Stimulated activated naive B cell treated with anti-CD40 and anti-IgM and Interleukin-4, amounts not matched to agents 10 μg/mL and 1 μg/mL and 100 μg/mL, for 72 hours (primary cell): ENCODE measurements around the gene UCN.
"Not testable (repeated sequence)": the region's sequence is repeated elsewhere in the genome, so short reads cannot be mapped to it uniquely, and the experiment has no call there.

Experiments used
- ATAC-seq, 2 donors: fragments of 150-1000 bp; cut with Tn5 transposase; replicated peaks; 2 replicates each; pipeline ENCODE4 v1.10.0; 2021; ENCODE audit warnings: moderate library complexity in 1 of 2
- DNase-seq: peaks from one replicate; pipeline ENCODE4 v3.0.0; 2021
- H3K27ac Mint-ChIP-seq: one replicate; pipeline ENCODE4 v1.8.0; 2022; ENCODE audit warnings: mild to moderate bottlenecking, mixed read lengths
- H3K27me3 Mint-ChIP-seq, 2 donors: one replicate each; pipeline ENCODE4 v1.8.0; 2022; ENCODE audit warnings: mixed read lengths in 2 of 2
- H3K36me3 Mint-ChIP-seq, 2 donors: one replicate each; pipeline ENCODE4 v1.8.0; 2022; ENCODE audit warnings: mixed read lengths in 2 of 2, mild to moderate bottlenecking in 1 of 2
- H3K4me1 Mint-ChIP-seq, 2 donors: one replicate each; pipeline ENCODE4 v1.8.0; 2022; ENCODE audit warnings: mixed read lengths in 2 of 2, mild to moderate bottlenecking in 1 of 2
- H3K4me3 Mint-ChIP-seq, 2 donors: one replicate each; pipeline ENCODE4 v1.8.0; 2022; ENCODE audit warnings: mild to moderate bottlenecking in 2 of 2, mixed read lengths in 2 of 2, moderate library complexity in 1 of 2
- H3K9me3 Mint-ChIP-seq, 2 donors: one replicate each; pipeline ENCODE4 v1.8.0; 2022; ENCODE audit warnings: mixed read lengths in 2 of 2, mild to moderate bottlenecking in 1 of 2

UCN gene

DNA sequence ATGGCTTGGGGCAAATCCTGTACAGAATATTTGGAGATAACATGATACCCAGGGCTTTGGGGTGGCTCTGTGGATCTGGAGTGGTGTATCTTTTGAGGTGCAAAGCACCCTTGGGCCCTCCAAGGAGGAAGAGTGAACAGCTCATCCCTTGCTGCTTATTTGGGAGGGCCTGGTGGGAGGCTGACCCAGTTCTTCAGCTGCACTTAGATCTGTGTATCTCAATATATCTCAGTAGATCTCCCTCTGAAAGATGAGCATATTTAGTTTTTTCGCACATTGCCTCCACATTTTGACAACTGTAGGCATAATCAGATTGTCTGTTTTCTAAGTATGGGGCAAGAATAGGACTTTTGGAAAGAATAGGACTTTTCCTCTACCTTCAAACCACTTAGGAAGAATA is 23.2 kb downstream of the UCN start:
- Mint-ChIP-seq H3K4me1 (peaks cover 0 to 2% of the 10 kb centered on the region in 2 donors), H3K4me3 (no peak overlapping the region), H3K27ac (no peak overlapping the region), H3K9me3 (no peaks in the 10 kb centered on the region), H3K27me3 (peaks cover 23 to 26% of the 10 kb centered on the region in 2 donors), H3K36me3 (no peaks in the 10 kb centered on the region)
- ATAC-seq (no peak), DNase-seq (no peak)

DNA sequence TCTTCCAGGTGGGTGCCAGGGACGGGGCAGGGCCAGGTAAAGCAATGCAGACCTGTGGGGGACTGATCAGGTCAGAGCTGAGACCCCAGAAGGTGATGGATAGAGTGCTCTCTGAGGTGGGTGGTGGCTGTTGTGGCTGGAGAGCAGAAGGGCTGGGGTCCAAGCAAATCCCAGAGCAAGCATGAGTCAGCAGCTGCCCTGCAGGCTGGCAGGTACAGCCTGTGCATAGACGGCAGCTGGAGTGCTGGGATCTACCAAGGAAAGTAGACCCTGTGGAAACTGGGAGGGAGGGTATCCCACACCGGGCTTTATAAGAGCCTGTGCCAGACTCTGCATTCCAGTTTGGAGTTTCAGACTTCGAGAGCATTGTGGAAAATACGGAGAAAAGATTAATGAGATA is 25.4 kb downstream of the UCN start:
- Mint-ChIP-seq H3K4me1 (peaks cover 5% of the 10 kb centered on the region in 2 donors), H3K4me3 (no peak overlapping the region), H3K36me3 (no peaks in the 10 kb centered on the region), H3K27ac (no peak overlapping the region), H3K9me3 (no peaks in the 10 kb centered on the region), H3K27me3 (peaks cover 26 to 30% of the 10 kb centered on the region in 2 donors)
- DNase-seq, result no peak
- ATAC-seq, result no peak

DNA sequence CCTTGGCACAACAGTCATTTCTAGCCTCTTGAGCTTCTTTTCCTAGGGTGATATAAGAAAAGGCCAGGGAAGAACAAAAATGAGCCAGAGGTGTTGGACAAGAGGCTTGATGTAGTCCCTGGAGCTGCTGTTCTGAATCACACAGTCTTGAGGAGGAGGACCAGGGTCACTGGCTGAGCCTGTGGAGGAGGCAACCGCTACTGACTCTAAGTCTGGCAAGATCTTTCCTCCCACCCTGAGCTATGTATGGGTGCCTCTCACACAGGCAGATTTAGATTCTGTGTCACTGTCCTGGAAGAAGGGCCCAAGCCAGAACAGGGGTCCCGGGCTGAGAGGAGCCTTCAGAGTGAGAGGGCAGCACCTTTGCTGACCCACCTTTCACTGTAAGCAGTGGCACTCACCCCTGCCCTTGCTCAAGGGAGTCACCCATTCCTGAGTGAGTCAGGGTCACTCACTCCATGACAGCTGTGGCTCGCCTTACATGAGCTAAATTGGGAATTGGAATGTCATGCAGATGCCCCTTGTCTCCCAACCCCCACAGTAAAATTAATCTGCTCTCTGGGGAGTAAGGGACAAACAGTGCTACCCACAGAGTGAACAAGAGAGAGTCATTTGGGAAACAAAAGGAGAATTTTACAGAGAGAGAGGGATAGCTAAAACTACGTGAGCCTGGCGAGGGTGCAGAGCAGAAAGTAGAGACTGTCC is 26.2 kb downstream of the UCN start, which contains the start of gene TRIM54:
Gene TRIM54 (plus strand): TSS at position 575 of the 705 bp plus-strand sequence. CDS start 303 bp downstream, outside the sequence.
- no peaks in the 10 kb centered on the region for H3K36me3 Mint-ChIP-seq
- H3K27me3 Mint-ChIP-seq, result peaks cover 32 to 35% of the 10 kb centered on the region in 2 donors
- no peak for ATAC-seq

DNA sequence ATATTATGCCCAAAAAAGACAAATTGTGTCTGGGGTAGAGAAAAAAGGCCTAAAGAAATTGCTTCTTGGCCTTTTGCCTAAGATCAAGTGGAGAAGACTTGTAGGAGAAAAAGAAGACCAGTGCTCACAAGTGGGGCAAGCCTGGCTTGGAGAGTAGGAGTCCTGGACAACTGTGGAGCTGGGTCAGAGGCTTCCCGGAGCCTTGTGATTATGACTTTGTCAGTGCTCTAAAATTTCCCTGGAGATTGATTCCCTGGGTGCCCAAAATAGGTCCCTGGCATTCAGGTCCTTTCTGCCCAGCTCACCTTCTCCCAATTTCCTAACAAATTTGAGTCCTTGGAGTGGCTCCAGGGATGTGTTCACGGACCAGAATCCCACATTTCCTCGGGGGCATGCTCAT is 26.8 kb downstream of the UCN start:
- Mint-ChIP-seq H3K27me3 (peaks cover 32 to 35% of the 10 kb centered on the region in 2 donors), H3K36me3 (no peaks in the 10 kb centered on the region), H3K9me3 (no peaks in the 10 kb centered on the region), H3K4me1 (peaks cover 5% of the 10 kb centered on the region in 2 donors), H3K27ac (no peak overlapping the region), H3K4me3 (no peak overlapping the region)
- DNase-seq (no peak), ATAC-seq (no peak)

More for the DNA sequence above, 26.2 kb downstream of the UCN start, which contains the start of gene TRIM54:
- Mint-ChIP-seq H3K4me3 (no peak within 1 kb of the TSS), H3K27ac (no peak within 1 kb of the TSS), H3K9me3 (no peaks in the 10 kb centered on the region), H3K4me1 (peaks cover 5% of the 10 kb centered on the region in 2 donors)
- no peak for DNase-seq

DNA sequence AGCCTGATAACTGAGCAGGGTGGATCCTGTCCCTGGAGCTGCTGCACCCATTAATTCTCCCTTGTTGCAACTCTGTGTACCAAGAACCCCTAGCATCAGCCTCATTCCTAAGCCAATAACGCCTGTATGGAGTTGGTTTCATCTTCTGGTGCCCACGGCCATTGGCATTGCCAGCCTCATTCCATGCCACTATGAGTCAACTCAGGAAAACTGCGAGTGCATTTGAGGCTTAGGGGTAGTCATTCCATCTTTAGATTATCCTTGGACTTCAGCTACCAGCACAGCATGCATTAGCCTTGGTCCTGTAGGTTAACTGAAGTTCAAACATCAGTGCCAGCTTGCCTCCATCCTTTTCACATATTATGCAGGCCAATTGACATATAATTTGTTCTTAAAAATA is 27.4 kb downstream of the UCN start:
- H3K27me3 Mint-ChIP-seq, result peaks cover 35 to 39% of the 10 kb centered on the region in 2 donors
- no peaks in the 10 kb centered on the region for H3K9me3 Mint-ChIP-seq

DNA sequence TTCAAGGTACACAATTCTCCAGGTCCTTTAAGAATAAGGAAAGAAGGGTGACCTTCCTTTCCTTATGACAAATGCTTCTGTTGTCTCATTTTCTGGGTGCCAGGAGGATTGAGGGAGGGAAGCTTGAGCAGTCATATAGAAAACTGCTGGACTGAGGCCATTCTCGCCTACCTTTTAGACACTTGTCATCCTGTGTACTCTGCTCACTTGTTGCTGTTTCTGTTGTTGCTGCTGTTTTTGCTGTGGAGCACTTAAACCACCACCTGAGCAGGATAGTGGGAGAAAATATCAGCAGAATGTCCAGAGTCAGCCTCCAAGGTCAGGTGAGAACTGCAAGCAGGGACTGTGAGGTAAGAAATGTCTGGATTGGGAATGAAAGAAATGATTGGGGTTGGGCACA is 30.2 kb downstream of the UCN start:
- Mint-ChIP-seq H3K27ac (no peak overlapping the region), H3K36me3 (no peaks in the 10 kb centered on the region), H3K4me1 (peaks cover 5% of the 10 kb centered on the region in 2 donors), H3K9me3 (no peaks in the 10 kb centered on the region), H3K27me3 (peaks cover 35 to 43% of the 10 kb centered on the region in 2 donors), H3K4me3 (no peak overlapping the region)
- ATAC-seq (no peak), DNase-seq (no peak)

More for the DNA sequence above, 27.4 kb downstream of the UCN start:
- DNase-seq (no peak), ATAC-seq (no peak)
- Mint-ChIP-seq H3K27ac (no peak overlapping the region), H3K36me3 (no peaks in the 10 kb centered on the region), H3K4me3 (no peak overlapping the region), H3K4me1 (peaks cover 5% of the 10 kb centered on the region in 2 donors)

DNA sequence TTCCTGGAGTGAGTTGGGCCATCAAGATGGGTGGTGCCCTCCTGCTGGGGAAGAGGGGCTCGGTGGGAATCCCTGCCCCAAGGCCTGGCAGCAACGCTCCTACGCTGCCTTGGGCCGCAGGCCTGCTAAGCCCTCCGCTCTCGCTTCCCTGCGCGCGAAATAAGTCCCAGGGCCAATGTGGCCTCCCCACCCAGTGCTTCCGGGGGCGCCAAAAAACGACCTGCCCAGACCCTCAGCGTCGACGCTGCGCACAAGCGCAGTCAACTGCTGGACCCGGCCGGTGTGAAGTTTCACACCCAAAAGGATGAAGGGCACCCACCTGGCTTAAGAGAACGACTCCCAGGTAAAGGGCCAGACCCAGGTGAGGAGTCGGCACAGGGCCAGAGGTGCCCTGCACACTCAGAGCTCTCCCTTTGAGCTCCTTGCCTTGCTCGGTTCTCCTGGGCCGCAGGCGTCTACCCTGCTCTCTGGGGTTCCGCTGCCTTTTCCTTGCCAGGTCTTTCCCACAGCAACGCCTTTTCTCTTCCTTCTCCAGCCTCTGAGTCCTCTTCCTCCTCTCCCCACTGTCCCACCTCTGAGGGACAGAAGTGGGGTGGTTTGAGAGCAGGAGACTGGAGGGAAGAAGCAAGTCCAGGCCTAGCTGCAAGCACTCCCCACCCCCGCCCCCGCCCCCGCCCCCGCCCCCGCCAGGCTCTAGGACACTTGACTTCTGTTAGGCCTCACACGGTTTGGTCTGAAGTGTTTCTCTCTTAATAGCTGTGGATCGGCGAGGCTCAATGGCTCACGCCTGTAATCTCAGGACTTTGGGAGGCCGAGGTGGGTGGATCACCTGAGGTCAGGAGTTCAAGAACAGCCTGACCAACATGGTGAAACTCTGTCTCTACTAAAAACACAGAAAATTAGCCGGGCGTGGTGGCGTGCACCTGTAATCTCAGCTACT is 32.8 kb downstream of the UCN start, which contains the start of gene DNAJC5G:
Gene DNAJC5G (plus strand): TSS at position 223 of the 940 bp plus-strand sequence. CDS start 1,296 bp downstream, outside the sequence.
- Mint-ChIP-seq H3K27ac (no peak within 1 kb of the TSS), H3K36me3 (no peaks in the 10 kb centered on the region), H3K4me1 (peaks cover 5% of the 10 kb centered on the region in 2 donors), H3K9me3 (no peaks in the 10 kb centered on the region), H3K27me3 (peaks cover 14 to 30% of the 10 kb centered on the region in 2 donors), H3K4me3 (no peak within 1 kb of the TSS)
- ATAC-seq (no peak), DNase-seq (no peak)

DNA sequence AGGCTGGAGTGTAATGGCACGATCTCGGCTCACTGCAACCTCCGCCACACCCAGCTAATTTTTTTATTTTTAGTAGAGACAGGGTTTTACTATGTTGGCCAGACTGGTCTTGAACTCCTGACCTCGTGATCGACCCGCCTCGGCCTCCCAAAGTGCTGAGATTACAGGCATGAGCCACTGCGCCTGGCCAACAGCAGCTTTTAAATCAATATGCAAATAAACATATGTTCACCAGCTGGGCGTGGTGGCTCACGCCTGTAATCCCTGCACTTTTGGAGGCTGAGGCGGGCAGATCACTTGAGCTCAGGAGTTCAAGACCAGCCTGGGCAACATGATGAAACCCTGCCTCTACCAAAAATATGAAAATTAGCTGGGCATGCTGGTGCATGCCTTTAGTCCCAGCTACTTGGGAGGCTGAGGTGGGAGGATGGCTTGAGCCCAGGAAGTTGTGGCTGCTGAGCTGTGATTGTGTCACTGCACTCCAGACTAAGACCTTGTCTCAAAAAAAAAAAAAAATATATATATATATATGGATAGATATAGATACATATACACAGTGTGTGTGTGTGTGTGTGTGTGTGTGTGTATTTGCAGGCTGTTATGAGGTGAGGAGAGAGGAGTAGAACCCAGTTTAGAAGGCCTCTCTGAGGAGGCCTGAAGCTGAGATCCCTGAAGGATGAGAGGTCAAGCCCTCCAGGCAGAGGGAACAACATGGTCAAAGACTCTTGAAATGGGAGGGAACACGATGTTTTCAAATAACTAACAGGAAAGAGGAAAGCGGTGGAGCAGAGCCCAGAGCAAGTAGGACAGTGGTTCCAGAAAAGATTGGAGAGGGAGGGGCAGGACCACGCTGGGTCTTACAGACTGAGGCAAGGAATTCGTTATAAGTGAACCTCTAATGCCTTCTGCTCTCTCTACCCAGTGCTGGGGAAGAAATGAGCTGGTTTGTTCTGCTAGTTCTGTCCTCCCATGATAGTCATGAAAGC is 35.4 kb downstream of the UCN start:
- ATAC-seq, H3K9me3 Mint-ChIP-seq, H3K36me3 Mint-ChIP-seq, H3K4me1 Mint-ChIP-seq, DNase-seq, H3K27ac Mint-ChIP-seq, H3K4me3 Mint-ChIP-seq: not testable (repeated sequence)
- peaks cover 16 to 26% of the 10 kb centered on the region in 2 donors for H3K27me3 Mint-ChIP-seq

DNA sequence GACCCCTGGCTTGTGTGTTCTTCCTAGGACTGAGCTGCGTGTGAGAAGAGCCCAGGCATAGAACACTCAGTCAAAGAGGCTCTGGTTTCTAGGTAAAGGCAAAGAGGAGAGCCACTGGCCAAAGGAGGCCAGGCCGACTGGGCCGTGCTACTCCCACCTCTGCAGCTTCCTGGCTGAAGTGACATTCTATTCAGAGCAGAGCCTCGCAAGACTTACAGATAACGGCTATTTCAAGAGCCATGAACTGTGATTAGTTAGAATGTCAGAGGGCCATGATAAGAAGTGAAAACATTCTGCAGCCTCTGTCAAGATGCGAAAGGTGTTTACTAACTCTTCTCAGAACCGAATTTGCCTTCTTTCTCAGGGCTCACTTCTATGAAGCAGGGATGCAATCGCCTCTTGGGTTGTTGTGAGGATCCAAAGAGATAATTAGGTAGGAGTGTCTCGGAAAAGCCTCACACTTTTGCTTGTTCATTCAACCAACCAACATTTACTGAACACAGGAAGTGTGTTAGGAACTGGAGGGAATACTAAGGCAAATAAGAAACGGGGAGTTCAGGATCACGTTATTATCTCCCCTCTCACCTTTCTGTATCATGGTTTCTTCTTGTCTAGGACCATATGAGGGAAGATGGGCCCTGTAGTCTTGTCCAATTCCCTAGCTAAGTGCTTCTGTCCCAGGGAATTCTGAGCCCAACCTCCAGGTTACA is 36.5 kb downstream of the UCN start:
- H3K36me3 Mint-ChIP-seq, result no peaks in the 10 kb centered on the region
- no peaks in the 10 kb centered on the region for H3K9me3 Mint-ChIP-seq
- ATAC-seq (no peak), DNase-seq (no peak)
- no peaks in the 10 kb centered on the region for H3K4me1 Mint-ChIP-seq
- no peak overlapping the region for H3K4me3 Mint-ChIP-seq
- peaks cover 12 to 21% of the 10 kb centered on the region in 2 donors for H3K27me3 Mint-ChIP-seq
- H3K27ac Mint-ChIP-seq, result no peak overlapping the region

DNA sequence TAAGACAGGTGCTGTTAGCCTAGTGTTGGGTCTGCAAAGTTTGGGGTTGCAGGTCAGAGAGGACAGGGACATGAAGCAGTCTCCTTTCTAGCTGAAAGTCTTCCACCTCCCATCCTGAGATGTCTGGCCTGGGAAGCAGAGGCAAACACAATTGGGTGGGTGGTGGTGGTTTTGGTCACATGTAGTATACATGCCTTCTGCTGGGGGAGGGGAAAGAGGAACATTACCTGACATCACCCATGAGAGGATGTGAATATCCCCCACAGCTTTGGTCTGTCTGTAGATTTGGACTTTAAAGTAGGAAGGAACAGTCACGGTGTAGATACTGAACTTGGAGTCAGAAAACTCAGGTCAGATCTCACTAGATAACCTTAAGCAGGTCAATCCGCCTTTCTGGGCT is 37.6 kb downstream of the UCN start:
- Mint-ChIP-seq H3K27ac (no peak overlapping the region), H3K4me3 (no peak overlapping the region), H3K36me3 (no peaks in the 10 kb centered on the region), H3K9me3 (no peaks in the 10 kb centered on the region), H3K27me3 (peaks cover 12% of the 10 kb centered on the region in 2 donors), H3K4me1 (no peaks in the 10 kb centered on the region)
- DNase-seq (no peak), ATAC-seq (peak in 1 of 2 donors; percentile 42)

DNA sequence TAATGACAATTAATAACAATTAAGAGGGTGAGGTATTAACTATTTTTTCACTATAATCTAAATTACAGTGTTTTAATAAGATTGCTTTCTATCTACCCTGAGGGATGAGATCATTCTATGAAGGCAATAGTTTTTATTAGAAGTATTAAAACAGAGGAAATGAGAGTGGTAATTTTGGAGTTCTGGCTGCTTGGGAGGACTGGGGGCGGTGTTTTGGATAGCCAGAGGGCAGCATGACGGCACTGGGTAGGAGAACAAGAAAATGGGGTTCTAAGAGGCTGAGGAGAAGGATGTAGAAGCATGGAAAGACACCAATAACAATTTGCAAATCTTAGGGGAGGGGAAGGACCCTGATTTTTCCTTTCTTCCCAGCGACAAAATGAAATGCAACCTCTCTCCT is 38.1 kb downstream of the UCN start:
- Mint-ChIP-seq H3K27ac (no peak overlapping the region), H3K36me3 (no peaks in the 10 kb centered on the region), H3K4me1 (peaks cover 0 to 2% of the 10 kb centered on the region in 2 donors), H3K4me3 (no peak overlapping the region), H3K27me3 (peaks cover 11 to 17% of the 10 kb centered on the region in 2 donors), H3K9me3 (no peaks in the 10 kb centered on the region)
- ATAC-seq, result no peak
- no peak for DNase-seq

DNA sequence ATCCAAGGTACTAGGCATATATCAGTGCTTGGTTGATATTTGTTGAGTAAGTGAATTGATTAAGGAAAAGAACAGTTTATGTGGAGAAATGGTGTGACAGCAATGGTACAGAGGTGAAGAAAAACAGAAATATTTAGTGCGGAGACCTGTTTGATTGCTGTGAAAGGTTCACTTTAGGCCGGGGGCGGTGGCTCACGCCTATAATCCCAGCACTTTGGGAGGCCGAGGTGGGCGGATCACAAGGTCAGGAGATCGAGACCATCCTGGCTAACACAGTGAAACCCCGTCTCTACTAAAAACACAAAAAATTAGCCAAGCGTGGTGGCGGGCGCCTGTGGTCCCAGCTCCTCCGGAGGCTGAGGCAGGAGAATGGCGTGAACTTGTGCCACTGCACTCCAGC is 39.9 kb downstream of the UCN start:
- Mint-ChIP-seq H3K27me3 (peaks cover 22 to 23% of the 10 kb centered on the region in 2 donors), H3K4me1 (peaks cover 12 to 16% of the 10 kb centered on the region in 2 donors)
- H3K4me3 Mint-ChIP-seq, H3K9me3 Mint-ChIP-seq, H3K27ac Mint-ChIP-seq, H3K36me3 Mint-ChIP-seq, ATAC-seq, DNase-seq: not testable (repeated sequence)

DNA sequence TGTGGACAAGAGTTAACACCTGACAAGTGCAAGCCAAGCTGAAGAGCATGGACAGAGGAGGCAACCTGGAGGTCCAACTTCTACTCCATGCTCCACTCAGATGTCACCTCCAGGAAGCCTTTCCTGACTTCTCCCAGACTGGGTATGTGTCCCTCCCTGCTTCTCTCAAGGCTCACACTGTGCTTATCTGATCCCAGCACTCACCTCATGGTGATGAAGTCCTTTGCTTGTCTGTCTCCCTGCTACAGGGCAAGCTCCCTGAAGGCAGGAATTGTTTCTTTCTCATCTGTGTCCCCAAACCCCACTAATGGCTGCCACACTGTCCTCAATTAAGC is 42.7 kb downstream of the UCN start:
- H3K27me3 Mint-ChIP-seq, result peaks cover 37 to 40% of the 10 kb centered on the region in 2 donors
- no peak for ATAC-seq
- H3K9me3 Mint-ChIP-seq, result no peaks in the 10 kb centered on the region
- H3K36me3 Mint-ChIP-seq, result peaks cover 2 to 3% of the 10 kb centered on the region in 2 donors
- DNase-seq, result no peak
- peaks cover 24 to 31% of the 10 kb centered on the region in 2 donors for H3K4me1 Mint-ChIP-seq
- peak overlapping the region; percentile 46 to 59 for H3K4me3 Mint-ChIP-seq
- H3K27ac Mint-ChIP-seq, result no peak overlapping the region
